Measurements from ENCODE around the gene ACSS1.

GRCh38 chr20:25049261-25050060 is 8.5 kb downstream of the ACSS1 start:
- TF ChIP-seq ZFP3 (CRISPR knock-in tag; IDR thresholded peaks at IDR 0.05) (no peak), ISL1 (CRISPR knock-in tag; IDR thresholded peaks at IDR 0.05) (no peak), PPARA (CRISPR knock-in tag; IDR thresholded peaks at IDR 0.05; ENCODE audit: borderline replicate concordance) (no peak), RARB (CRISPR knock-in tag; IDR thresholded peaks at IDR 0.05) (no peak), ARNTL (CRISPR knock-in tag; IDR thresholded peaks at IDR 0.05; ENCODE audit: borderline replicate concordance, low read depth) (no peak), OSR1 (CRISPR knock-in tag; IDR thresholded peaks at IDR 0.05) (no peak), TCF4 (CRISPR knock-in tag; IDR thresholded peaks at IDR 0.05; ENCODE audit: borderline replicate concordance) (no peak)

Measured in SK-N-SH treated with all-trans-retinoic acid at 6 μM for 48 hours (cell line).